ENCODE data around the gene B3GAT1. TPM values are rescaled to one million over a fixed set of nuclear protein-coding genes. Genes with fewer than 3 reads are reported as not detected.

B3GAT1 gene
- total RNA-seq, 1 experiment from 2014 or later = 0.35 TPM

GRCh38 chr11:134452838-134453155 is 40.8 kb upstream of the B3GAT1 start:
- H3K9me3 Mint-ChIP-seq (ENCODE audit: low read depth, unreplicated experiment) = peaks cover 6% of the 10 kb centered on the region
- no peak for DNase-seq
- H3K27me3 Mint-ChIP-seq (ENCODE audit: unreplicated experiment) = no peaks in the 10 kb centered on the region
- H3K27ac Mint-ChIP-seq (ENCODE audit: unreplicated experiment) = no peak overlapping the region
- no peaks in the 10 kb centered on the region for H3K36me3 Mint-ChIP-seq (ENCODE audit: insufficient read depth, unreplicated experiment)
- no peak overlapping the region for H3K4me3 Mint-ChIP-seq (ENCODE audit: low read depth, unreplicated experiment)
- H3K4me1 Mint-ChIP-seq (ENCODE audit: low read depth, unreplicated experiment) = no peaks in the 10 kb centered on the region
- intact Hi-C loops (cut with micrococcal nuclease; ENCODE audit: unreplicated experiment) = no loop called here
- CTCF ChIA-PET = no interaction called here
- no TSS peak for BruUV-seq (replicated peaks)
- TF ChIP-seq, protein P1, sequence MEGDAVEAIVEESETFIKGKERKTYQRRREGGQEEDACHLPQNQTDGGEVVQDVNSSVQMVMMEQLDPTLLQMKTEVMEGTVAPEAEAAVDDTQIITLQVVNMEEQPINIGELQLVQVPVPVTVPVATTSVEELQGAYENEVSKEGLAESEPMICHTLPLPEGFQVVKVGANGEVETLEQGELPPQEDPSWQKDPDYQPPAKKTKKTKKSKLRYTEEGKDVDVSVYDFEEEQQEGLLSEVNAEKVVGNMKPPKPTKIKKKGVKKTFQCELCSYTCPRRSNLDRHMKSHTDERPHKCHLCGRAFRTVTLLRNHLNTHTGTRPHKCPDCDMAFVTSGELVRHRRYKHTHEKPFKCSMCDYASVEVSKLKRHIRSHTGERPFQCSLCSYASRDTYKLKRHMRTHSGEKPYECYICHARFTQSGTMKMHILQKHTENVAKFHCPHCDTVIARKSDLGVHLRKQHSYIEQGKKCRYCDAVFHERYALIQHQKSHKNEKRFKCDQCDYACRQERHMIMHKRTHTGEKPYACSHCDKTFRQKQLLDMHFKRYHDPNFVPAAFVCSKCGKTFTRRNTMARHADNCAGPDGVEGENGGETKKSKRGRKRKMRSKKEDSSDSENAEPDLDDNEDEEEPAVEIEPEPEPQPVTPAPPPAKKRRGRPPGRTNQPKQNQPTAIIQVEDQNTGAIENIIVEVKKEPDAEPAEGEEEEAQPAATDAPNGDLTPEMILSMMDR (IDR thresholded peaks at IDR 0.05; ENCODE audit: unreplicated experiment) = no peak

DNA sequence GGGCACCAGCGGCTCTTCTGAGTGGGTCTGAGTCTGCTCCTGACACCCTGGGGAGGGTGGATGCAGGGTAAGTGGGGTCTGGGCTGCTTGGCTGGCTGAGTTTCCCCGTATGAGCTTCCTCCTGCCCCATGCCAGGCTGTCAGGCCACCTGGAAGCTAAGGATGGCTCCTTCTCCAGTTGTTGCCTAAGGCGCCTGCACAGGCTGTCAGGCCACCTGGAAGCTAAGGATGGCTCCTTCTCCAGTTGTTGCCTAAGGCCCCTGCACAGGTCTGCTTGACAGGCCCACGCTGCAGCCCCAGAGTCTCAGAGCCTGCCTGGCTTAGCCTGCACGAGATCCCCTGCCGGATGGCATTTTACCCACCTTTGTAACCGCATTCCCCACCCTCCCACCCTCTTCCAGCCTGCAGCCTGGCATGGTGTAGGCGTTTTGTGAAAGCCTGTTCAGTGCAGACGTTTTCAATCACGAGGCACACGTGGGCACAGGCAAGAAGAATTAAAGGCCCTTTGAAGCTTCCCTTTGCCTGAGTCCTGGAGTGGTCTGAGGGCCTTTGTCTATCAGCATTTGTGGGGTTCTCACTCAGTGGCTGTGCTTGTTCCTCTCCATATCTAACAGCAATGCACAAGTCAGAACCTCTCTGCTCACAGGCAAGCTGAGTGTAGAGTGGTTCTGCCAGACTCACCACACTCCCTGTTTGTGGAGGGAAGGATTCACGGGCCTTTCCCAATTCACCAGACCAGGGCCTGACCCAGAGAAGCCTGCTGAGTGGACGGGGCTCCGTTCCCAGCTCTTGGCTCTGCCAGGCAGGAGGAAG is 40.2 kb upstream of the B3GAT1 start:
- CTCF ChIA-PET = no interaction called here
- Mint-ChIP-seq H3K27me3 (ENCODE audit: unreplicated experiment) (no peaks in the 10 kb centered on the region), H3K9me3 (ENCODE audit: low read depth, unreplicated experiment) (peaks cover 6% of the 10 kb centered on the region), H3K36me3 (ENCODE audit: insufficient read depth, unreplicated experiment) (no peaks in the 10 kb centered on the region), H3K4me1 (ENCODE audit: low read depth, unreplicated experiment) (no peaks in the 10 kb centered on the region), H3K4me3 (ENCODE audit: low read depth, unreplicated experiment) (no peak overlapping the region), H3K27ac (ENCODE audit: unreplicated experiment) (no peak overlapping the region)
- no TSS peak for BruUV-seq (replicated peaks)
- intact Hi-C loops (cut with micrococcal nuclease; ENCODE audit: unreplicated experiment) = no loop called here
- no peak for DNase-seq
- TF ChIP-seq, protein P1 (IDR thresholded peaks at IDR 0.05; ENCODE audit: unreplicated experiment) = no peak

DNA sequence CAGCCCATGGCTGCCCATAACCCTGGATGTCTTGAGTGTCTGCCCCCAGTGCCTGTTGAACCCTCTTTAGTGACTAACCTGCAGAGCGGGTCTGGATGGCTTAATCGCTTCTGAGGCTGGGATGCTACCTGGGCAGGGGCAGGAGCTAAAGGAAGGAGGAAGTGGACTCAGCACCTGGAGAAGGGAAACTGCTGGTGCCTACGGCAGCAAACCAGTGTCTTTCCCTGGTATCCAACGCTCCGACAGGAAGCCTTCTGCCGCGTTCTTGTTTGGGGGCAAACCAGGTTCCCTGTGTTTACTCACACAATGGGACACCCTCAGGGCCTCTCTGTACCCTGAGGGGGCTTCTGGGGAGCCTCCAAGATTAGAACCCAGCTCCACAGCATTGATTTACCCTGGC is 38.1 kb upstream of the B3GAT1 start:
- Mint-ChIP-seq H3K27ac (ENCODE audit: unreplicated experiment) (no peak overlapping the region), H3K9me3 (ENCODE audit: low read depth, unreplicated experiment) (peaks cover 3% of the 10 kb centered on the region), H3K36me3 (ENCODE audit: insufficient read depth, unreplicated experiment) (no peaks in the 10 kb centered on the region), H3K4me3 (ENCODE audit: low read depth, unreplicated experiment) (no peak overlapping the region), H3K4me1 (ENCODE audit: low read depth, unreplicated experiment) (no peaks in the 10 kb centered on the region), H3K27me3 (ENCODE audit: unreplicated experiment) (no peaks in the 10 kb centered on the region)
- CTCF ChIA-PET = no interaction called here
- BruUV-seq (replicated peaks) = no TSS peak
- no peak for DNase-seq
- TF ChIP-seq, protein P1 (IDR thresholded peaks at IDR 0.05; ENCODE audit: unreplicated experiment) = no peak
- intact Hi-C loops (cut with micrococcal nuclease; ENCODE audit: unreplicated experiment) = no loop called here

GRCh38 chr11:134449713-134450112 is 37.7 kb upstream of the B3GAT1 start:
- Mint-ChIP-seq H3K4me3 (ENCODE audit: low read depth, unreplicated experiment) (no peak overlapping the region), H3K27ac (ENCODE audit: unreplicated experiment) (no peak overlapping the region), H3K9me3 (ENCODE audit: low read depth, unreplicated experiment) (peaks cover 3% of the 10 kb centered on the region), H3K36me3 (ENCODE audit: insufficient read depth, unreplicated experiment) (no peaks in the 10 kb centered on the region), H3K4me1 (ENCODE audit: low read depth, unreplicated experiment) (no peaks in the 10 kb centered on the region), H3K27me3 (ENCODE audit: unreplicated experiment) (no peaks in the 10 kb centered on the region)
- CTCF ChIA-PET = no interaction called here
- DNase-seq = no peak
- BruUV-seq (replicated peaks) = no TSS peak
- TF ChIP-seq, protein P1 (IDR thresholded peaks at IDR 0.05; ENCODE audit: unreplicated experiment) = no peak
- intact Hi-C loops (cut with micrococcal nuclease; ENCODE audit: unreplicated experiment) = no loop called here
